IMR-90 (cell line): ENCODE results near the gene LIPM. TPM values are rescaled to one million over a fixed set of nuclear protein-coding genes. Genes with fewer than 3 reads are reported as not detected.

Experiments
- ATAC-seq: fragments of 200-7000 bp; cut with Tn5 transposase; 2 replicates; pipeline ENCODE4 v1.9.1; 2020; ENCODE audit warnings: low read depth, mild to moderate bottlenecking, moderate library complexity
- BruUV-seq: library from RNA; stranded (reverse); fragments of 400-500 nt; replicated peaks from 2 replicates; lab custom pipeline; 2021; lab: Mats Ljungman, UMichigan
- CTCF ChIA-PET: fragments of 300-600 bp; formaldehyde crosslinking; extraction: SDS; loops from one replicate; lab custom pipeline; 2021; ENCODE audit warnings: antibody characterized with exemption; lab: Yijun Ruan, JAX
- POLR2A ChIA-PET: fragments of 300-600 bp; sonication (Branson Sonifier 250); formaldehyde crosslinking; loops from one replicate; lab custom pipeline; 2022; ENCODE audit warnings: antibody characterized with exemption; ENCODE audit not compliant: unreplicated experiment; lab: Charles Lee
- DNase-seq: peaks from one replicate; pipeline ENCODE4 v3.0.0; 2013
- H2AFZ ChIP-seq: replicated peaks from 2 replicates; pipeline ENCODE3; 2013; ENCODE audit warnings: low read length, mild to moderate bottlenecking; ENCODE audit not compliant: poor library complexity
- H2AK5ac ChIP-seq: 2 replicates; pipeline ENCODE4 v1.6.1; 2013; ENCODE audit warnings: low read depth, low read length, inconsistent platforms
- H2AK9ac ChIP-seq: replicated peaks from 2 replicates; pipeline ENCODE3; 2013; ENCODE audit warnings: mild to moderate bottlenecking, low read depth, low read length, moderate library complexity; ENCODE audit not compliant: poor library complexity
- H2BK120ac ChIP-seq: 2 replicates; pipeline ENCODE4 v1.6.1; 2013; ENCODE audit warnings: low read depth, low read length, inconsistent platforms
- H2BK15ac ChIP-seq: 3 replicates; pipeline ENCODE4 v1.6.1; 2013; ENCODE audit warnings: low read depth, low read length, inconsistent platforms
- H2BK20ac ChIP-seq: 2 replicates; pipeline ENCODE4 v1.6.1; 2013; ENCODE audit warnings: low read depth, mild to moderate bottlenecking, inconsistent platforms, low read length, moderate library complexity
- H2BK5ac ChIP-seq: 2 replicates; pipeline ENCODE4 v1.6.1; 2013; ENCODE audit warnings: mild to moderate bottlenecking, low read depth, low read length, inconsistent platforms; ENCODE audit not compliant: poor library complexity, severe bottlenecking
- H3K14ac ChIP-seq: replicated peaks from 2 replicates; pipeline ENCODE4 v1.6.1; 2013; ENCODE audit warnings: low read depth, low read length, inconsistent platforms
- H3K18ac ChIP-seq: 2 replicates; pipeline ENCODE4 v1.6.1; 2013; ENCODE audit warnings: low read depth, low read length, control low read depth
- H3K23ac ChIP-seq: 2 replicates; pipeline ENCODE4 v1.6.1; 2013; ENCODE audit warnings: low read depth, low read length, inconsistent platforms
- H3K27ac ChIP-seq: 2 replicates; pipeline ENCODE4 v1.5.1; 2013; ENCODE audit warnings: mild to moderate bottlenecking, control low read depth, low read length; ENCODE audit not compliant: insufficient read depth
- H3K27me3 ChIP-seq: 2 replicates; pipeline ENCODE4 v1.6.1; 2013; ENCODE audit warnings: low read length; ENCODE audit not compliant: control insufficient read depth, insufficient read depth
- H3K36me3 ChIP-seq: 2 replicates; pipeline ENCODE4 v1.6.1; 2013; ENCODE audit warnings: low read length, mixed read lengths; ENCODE audit not compliant: control insufficient read depth, insufficient read depth
- H3K4ac ChIP-seq: 2 replicates; pipeline ENCODE4 v1.6.1; 2013; ENCODE audit warnings: low read depth, low read length, inconsistent platforms
- H3K4me1 ChIP-seq: 2 replicates; pipeline ENCODE4 v1.6.1; 2013; ENCODE audit warnings: low read length, mixed read lengths; ENCODE audit not compliant: control insufficient read depth, insufficient read depth
- H3K4me2 ChIP-seq: 2 replicates; pipeline ENCODE4 v1.6.1; 2013; ENCODE audit warnings: low read depth, mild to moderate bottlenecking, control low read depth, low read length, moderate library complexity
- H3K4me3 ChIP-seq: 2 replicates; pipeline ENCODE4 v1.5.1; 2013; ENCODE audit warnings: low read depth, mild to moderate bottlenecking, control low read depth, low read length, moderate library complexity; ENCODE audit not compliant: insufficient read depth
- H3K56ac ChIP-seq: 2 replicates; pipeline ENCODE4 v1.6.1; 2013; ENCODE audit warnings: low read length, inconsistent platforms; ENCODE audit not compliant: insufficient read depth; ENCODE audit errors: extremely low read depth
- H3K79me1 ChIP-seq, 2 experiments: 2 replicates each; pipeline ENCODE4 v1.6.1; 2013; ENCODE audit warnings: low read length in 2 of 2, inconsistent platforms in 1 of 2, low read depth in 1 of 2
- H3K9ac ChIP-seq: 2 replicates; pipeline ENCODE4 v1.6.1; 2013; ENCODE audit warnings: low read depth, low read length, control low read depth
- H3K9me1 ChIP-seq: 2 replicates; pipeline ENCODE4 v1.6.1; 2013; ENCODE audit warnings: low read length, inconsistent platforms; ENCODE audit not compliant: insufficient read depth
- H3K9me3 ChIP-seq: 2 replicates; pipeline ENCODE4 v1.6.1; 2013; ENCODE audit warnings: low read length; ENCODE audit not compliant: control insufficient read depth, insufficient read depth
- H4K20me1 ChIP-seq: 2 replicates; pipeline ENCODE4 v1.6.1; 2013; ENCODE audit warnings: low read length, inconsistent platforms; ENCODE audit not compliant: insufficient read depth
- H4K5ac ChIP-seq: 2 replicates; pipeline ENCODE4 v1.6.1; 2013; ENCODE audit warnings: mild to moderate bottlenecking, low read depth, low read length, control low read depth
- H4K8ac ChIP-seq, 2 experiments: 2 replicates each; pipeline ENCODE4 v1.6.1; 2013; ENCODE audit warnings: low read depth in 2 of 2, low read length in 2 of 2, control low read depth in 1 of 2, inconsistent platforms in 1 of 2
- H4K91ac ChIP-seq: 2 replicates; pipeline ENCODE4 v1.6.1; 2013; ENCODE audit warnings: low read depth, low read length, inconsistent platforms; ENCODE audit not compliant: insufficient read depth
- BHLHE40 ChIP-seq: fragments of 150-350 bp; IDR thresholded peaks from 2 replicates; pipeline ENCODE4 v1.6.1; 2016; ENCODE audit warnings: mild to moderate bottlenecking, low read depth, low read length
- CEBPB ChIP-seq: IDR thresholded peaks from 2 replicates; pipeline ENCODE4 v1.6.1; 2012; ENCODE audit warnings: low read depth, low read length, improper control_type of control experiment
- CHD1 ChIP-seq: IDR thresholded peaks from 2 replicates; pipeline ENCODE4 v1.6.1; 2012; ENCODE audit warnings: low read depth, low read length, improper control_type of control experiment
- FOS ChIP-seq: fragments of 150-350 bp; IDR thresholded peaks from 2 replicates; pipeline ENCODE4 v1.6.1; 2016; ENCODE audit warnings: low read depth, low read length
- MAZ ChIP-seq: IDR thresholded peaks from 2 replicates; pipeline ENCODE4 v1.6.1; 2012; ENCODE audit warnings: low read depth, mild to moderate bottlenecking, low read length, improper control_type of control experiment, moderate library complexity, borderline replicate concordance
- MXI1 ChIP-seq: IDR thresholded peaks from 2 replicates; pipeline ENCODE4 v1.6.1; 2012; ENCODE audit warnings: low read depth, mild to moderate bottlenecking, low read length, moderate library complexity, borderline replicate concordance
- NFE2L2 ChIP-seq: fragments of 150-350 bp; IDR thresholded peaks from 2 replicates; pipeline ENCODE4 v1.6.1; 2016; ENCODE audit warnings: low read depth, mild to moderate bottlenecking, low read length
- POLR2A ChIP-seq: IDR thresholded peaks from 2 replicates; pipeline ENCODE4 v1.6.1; 2012; ENCODE audit warnings: mild to moderate bottlenecking, low read depth, low read length
- RCOR1 ChIP-seq: IDR thresholded peaks from 2 replicates; pipeline ENCODE4 v1.6.1; 2012; ENCODE audit warnings: mild to moderate bottlenecking, low read length, improper control_type of control experiment; ENCODE audit not compliant: insufficient replicate concordance
- RFX5 ChIP-seq: IDR thresholded peaks from 2 replicates; pipeline ENCODE4 v1.8.0; 2012; ENCODE audit warnings: low read depth, mild to moderate bottlenecking, low read length, moderate library complexity
- SMC3 ChIP-seq: fragments of 150-350 bp; IDR thresholded peaks from 2 replicates; pipeline ENCODE4 v1.6.1; 2016; ENCODE audit warnings: low read depth, mild to moderate bottlenecking, antibody characterized with exemption, low read length, moderate library complexity
- whole genome bisulfite sequencing, 2 experiments: methylation state at CpG; one replicate each; pipeline versions ENCODE4 v1.1.5 to v1.1.7; 2013; ENCODE audit warnings: missing lambda C conversion rate in 2 of 2; ENCODE audit not compliant: insufficient read length in 1 of 2; ENCODE audit errors: extremely low coverage in 2 of 2; 5-methylcytosine and 5-hydroxymethylcytosine counted together
- dilution Hi-C: fragments of 300-500 bp; cut with HindIII; formaldehyde crosslinking; loops from one replicate; pipeline ENCODE4 v1.14.3; 2018; ENCODE audit warnings: low sequenced_read_pairs; ENCODE audit not compliant: unreplicated experiment
- in situ Hi-C: fragments of 300-500 bp; cut with MboI; formaldehyde crosslinking; loops from 3 replicates; pipeline ENCODE4 v1.14.3; 2019; ENCODE audit warnings: low sequenced_read_pairs, inconsistent platforms, mixed read lengths
- intact Hi-C: fragments of 100-400 bp; cut with micrococcal nuclease; formaldehyde crosslinking; loops from 2 replicates; pipeline ENCODE4 v1.10.0; 2022
- polyA plus RNA-seq, 3 experiments: library from polyadenylated mRNA; depleted of rRNA; stranded (reverse); fragments of >200 nt; gene quantifications; 2 replicates each; pipeline ENCODE4 v1.2.3, GENCODE V29; 2012; ENCODE audit warnings: low replicate concordance in 1 of 3
- total RNA-seq: library from RNA; depleted of rRNA; stranded (reverse); fragments of >200 nt; gene quantifications from 2 replicates; pipeline ENCODE4 v1.2.3, GENCODE V29; 2012
- TF ChIP-seq, protein P1 (sequence below): fragments of 150-350 bp; IDR thresholded peaks from 2 replicates; pipeline ENCODE4 v1.6.1; 2016; ENCODE audit warnings: low read depth, mild to moderate bottlenecking, low read length, moderate library complexity, borderline replicate concordance
- TF ChIP-seq, protein P2 (sequence below): fragments of 150-350 bp; IDR thresholded peaks from 2 replicates; pipeline ENCODE4 v1.6.1; 2017; ENCODE audit warnings: mild to moderate bottlenecking, antibody characterized with exemption, low read length, low read depth
- TF ChIP-seq, protein P3 (sequence below): conservative IDR thresholded peaks from 2 replicates; pipeline ENCODE4 v1.5.1; 2012; ENCODE audit warnings: mild to moderate bottlenecking, low read depth, low read length, improper control_type of control experiment

The LIPM gene
- total and polyA plus RNA-seq, 2 of the 4 experiments (the other 2 are of a cell fraction): not detected

DNA sequence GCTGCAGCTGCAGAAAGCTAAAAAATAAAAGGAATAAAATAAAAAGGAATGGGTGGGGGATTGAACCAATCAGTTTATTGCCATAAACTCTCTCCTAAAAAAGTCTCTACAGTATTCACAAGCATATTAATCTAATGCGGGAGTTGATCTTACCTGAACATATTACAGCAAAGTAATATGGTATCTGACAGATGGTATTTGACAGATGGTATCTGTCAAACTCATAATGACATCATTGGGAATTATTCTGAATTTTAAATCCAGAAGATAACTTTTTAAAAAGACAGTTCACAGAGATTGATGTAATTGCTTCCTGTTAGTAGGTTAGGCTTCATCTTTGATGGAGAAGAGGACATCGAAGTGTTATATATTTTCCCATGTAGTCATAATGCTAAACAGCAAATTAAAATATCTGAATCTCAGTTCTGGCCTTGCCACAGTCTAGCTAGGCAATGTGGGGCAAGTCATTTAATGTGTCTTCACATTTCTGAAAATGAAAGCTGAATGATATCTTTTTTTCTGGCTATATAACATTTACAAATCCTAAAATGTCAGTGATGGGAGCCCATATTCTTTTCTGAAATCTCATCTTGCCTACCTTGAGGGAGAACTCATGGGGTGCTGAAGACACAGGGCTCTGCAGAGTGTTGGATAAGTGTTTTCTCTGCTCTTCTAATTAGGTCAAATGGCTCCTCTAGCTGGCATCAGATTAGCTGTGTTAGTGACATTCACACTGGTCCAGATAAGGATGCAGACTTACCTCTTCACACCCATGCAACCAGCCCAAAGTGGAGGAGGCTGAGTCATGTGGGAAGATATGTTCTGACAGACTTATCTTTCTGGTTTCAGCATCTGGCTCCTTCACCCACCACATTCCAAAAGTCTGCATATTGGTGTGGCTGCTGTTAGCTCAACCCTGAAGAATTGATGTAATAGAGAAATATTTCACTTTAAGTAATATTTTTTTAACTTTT is 2.1 kb upstream of the LIPM start:
- H3K9ac ChIP-seq: no peak overlapping the region
- no peak overlapping the region for H4K5ac ChIP-seq

More for the DNA sequence above, 2.1 kb upstream of the LIPM start:
- no peak overlapping the region for H4K91ac ChIP-seq
- BruUV-seq: no TSS peak
- no peaks in the 10 kb centered on the region for H3K36me3 ChIP-seq
- no peak overlapping the region for H3K14ac ChIP-seq
- no peaks in the 10 kb centered on the region for H3K9me1 ChIP-seq
- H4K8ac ChIP-seq: no peak overlapping the region
- no peak overlapping the region for H2AFZ ChIP-seq
- H3K18ac ChIP-seq: no peak overlapping the region
- TF ChIP-seq FOS: no peak
- TF ChIP-seq RFX5: no peak
- TF ChIP-seq MXI1: no peak
- TF ChIP-seq, protein P1, sequence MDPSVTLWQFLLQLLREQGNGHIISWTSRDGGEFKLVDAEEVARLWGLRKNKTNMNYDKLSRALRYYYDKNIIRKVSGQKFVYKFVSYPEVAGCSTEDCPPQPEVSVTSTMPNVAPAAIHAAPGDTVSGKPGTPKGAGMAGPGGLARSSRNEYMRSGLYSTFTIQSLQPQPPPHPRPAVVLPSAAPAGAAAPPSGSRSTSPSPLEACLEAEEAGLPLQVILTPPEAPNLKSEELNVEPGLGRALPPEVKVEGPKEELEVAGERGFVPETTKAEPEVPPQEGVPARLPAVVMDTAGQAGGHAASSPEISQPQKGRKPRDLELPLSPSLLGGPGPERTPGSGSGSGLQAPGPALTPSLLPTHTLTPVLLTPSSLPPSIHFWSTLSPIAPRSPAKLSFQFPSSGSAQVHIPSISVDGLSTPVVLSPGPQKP: no peak
- TF ChIP-seq SMC3: no peak
- TF ChIP-seq, protein P2, sequence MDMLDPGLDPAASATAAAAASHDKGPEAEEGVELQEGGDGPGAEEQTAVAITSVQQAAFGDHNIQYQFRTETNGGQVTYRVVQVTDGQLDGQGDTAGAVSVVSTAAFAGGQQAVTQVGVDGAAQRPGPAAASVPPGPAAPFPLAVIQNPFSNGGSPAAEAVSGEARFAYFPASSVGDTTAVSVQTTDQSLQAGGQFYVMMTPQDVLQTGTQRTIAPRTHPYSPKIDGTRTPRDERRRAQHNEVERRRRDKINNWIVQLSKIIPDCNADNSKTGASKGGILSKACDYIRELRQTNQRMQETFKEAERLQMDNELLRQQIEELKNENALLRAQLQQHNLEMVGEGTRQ: no peak
- TF ChIP-seq CHD1: no peak
- TF ChIP-seq, protein P3, sequence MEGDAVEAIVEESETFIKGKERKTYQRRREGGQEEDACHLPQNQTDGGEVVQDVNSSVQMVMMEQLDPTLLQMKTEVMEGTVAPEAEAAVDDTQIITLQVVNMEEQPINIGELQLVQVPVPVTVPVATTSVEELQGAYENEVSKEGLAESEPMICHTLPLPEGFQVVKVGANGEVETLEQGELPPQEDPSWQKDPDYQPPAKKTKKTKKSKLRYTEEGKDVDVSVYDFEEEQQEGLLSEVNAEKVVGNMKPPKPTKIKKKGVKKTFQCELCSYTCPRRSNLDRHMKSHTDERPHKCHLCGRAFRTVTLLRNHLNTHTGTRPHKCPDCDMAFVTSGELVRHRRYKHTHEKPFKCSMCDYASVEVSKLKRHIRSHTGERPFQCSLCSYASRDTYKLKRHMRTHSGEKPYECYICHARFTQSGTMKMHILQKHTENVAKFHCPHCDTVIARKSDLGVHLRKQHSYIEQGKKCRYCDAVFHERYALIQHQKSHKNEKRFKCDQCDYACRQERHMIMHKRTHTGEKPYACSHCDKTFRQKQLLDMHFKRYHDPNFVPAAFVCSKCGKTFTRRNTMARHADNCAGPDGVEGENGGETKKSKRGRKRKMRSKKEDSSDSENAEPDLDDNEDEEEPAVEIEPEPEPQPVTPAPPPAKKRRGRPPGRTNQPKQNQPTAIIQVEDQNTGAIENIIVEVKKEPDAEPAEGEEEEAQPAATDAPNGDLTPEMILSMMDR: no peak
- no peak for TF ChIP-seq RCOR1
- no peak for TF ChIP-seq CEBPB
- TF ChIP-seq BHLHE40: no peak
- TF ChIP-seq MAZ: no peak
- no peak for TF ChIP-seq NFE2L2
- no peak for TF ChIP-seq POLR2A
- in situ Hi-C loops (no loop called here), dilution Hi-C loops (no loop called here), intact Hi-C loops (no loop called here)
- ATAC-seq (peak; percentile 65), DNase-seq (peak; percentile 72)
- WGBS, 2 experiments: no CpG with 5 or more reads among the region's 2 CpGs
- ChIA-PET CTCF (interaction anchor here (0.6 to 0.7 kb wide), 2 partner anchors 10 to 28 kb away, joined by 6 to 10 read pairs; no protein-coding TSS in a partner anchor), POLR2A (no interaction called here)
- H3K4me2 ChIP-seq: no peak overlapping the region
- 0 out of 2 replicates have a peak, but pooled peaks cover 2% of the 10 kb centered on the region for H3K4me1 ChIP-seq
- no peak overlapping the region for H3K56ac ChIP-seq
- no peak overlapping the region for H2BK120ac ChIP-seq
- H2BK5ac ChIP-seq: no peak overlapping the region
- H2BK20ac ChIP-seq: no peak overlapping the region
- H2AK5ac ChIP-seq: no peak overlapping the region
- no peak overlapping the region for H3K4me3 ChIP-seq
- no peaks in the 10 kb centered on the region for H3K9me3 ChIP-seq
- H3K79me1 ChIP-seq: no peaks in the 10 kb centered on the region
- no peak overlapping the region for H3K4ac ChIP-seq
- no peak overlapping the region for H2BK15ac ChIP-seq
- H3K27ac ChIP-seq: no peak overlapping the region
- H3K27me3 ChIP-seq: peaks cover 6% of the 10 kb centered on the region
- H2AK9ac ChIP-seq: no peak overlapping the region
- no peaks in the 10 kb centered on the region for H4K20me1 ChIP-seq
- H3K23ac ChIP-seq: no peak overlapping the region
